Urinary bladder (tissue), 4 donors: ENCODE data around the gene CCDC157. TPM values are rescaled to one million over a fixed set of nuclear protein-coding genes. Genes with fewer than 3 reads are reported as not detected.
"Not testable (repeated sequence)": the region's sequence is repeated elsewhere in the genome, so short reads cannot be mapped to it uniquely, and the experiment has no call there.

Experiments
- DNase-seq: peaks from one replicate; pipeline ENCODE4 v3.0.0-alpha.2; 2015; ENCODE audit errors: extremely low spot score
- H3K27ac ChIP-seq: one replicate; pipeline ENCODE4 v1.5.1; 2013; ENCODE audit warnings: low read depth, mild to moderate bottlenecking, moderate library complexity
- H3K36me3 ChIP-seq: one replicate; pipeline ENCODE4 v1.6.1; 2013; ENCODE audit warnings: mild to moderate bottlenecking, moderate library complexity; ENCODE audit not compliant: insufficient read depth
- H3K4me1 ChIP-seq: one replicate; pipeline ENCODE4 v1.6.1; 2013; ENCODE audit warnings: mild to moderate bottlenecking, moderate library complexity; ENCODE audit not compliant: insufficient read depth
- H3K4me3 ChIP-seq: one replicate; pipeline ENCODE4 v1.5.1; 2013; ENCODE audit warnings: low read depth, low read length
- WGBS: extraction: QIAGEN DNeasy Blood & Tissue Kit; methylation state at CpG from one replicate; pipeline ENCODE4 v1.1.7; 2013; 5-methylcytosine and 5-hydroxymethylcytosine counted together
- polyA plus RNA-seq: library from polyadenylated mRNA; stranded (reverse); fragments of 200-250 nt; gene quantifications from one replicate; pipeline ENCODE4 v1.2.3, GENCODE V29; 2013
- total RNA-seq: library from RNA; depleted of rRNA; stranded (reverse); fragments of >200 nt; gene quantifications from one replicate; pipeline ENCODE4 v1.2.3, GENCODE V29; 2014
- donor health status: healthy with polysubstance abuse.
- donor health status: healthy.

CCDC157 gene
- total and polyA plus RNA-seq, 2 donors: 2.0 to 2.1 TPM

- Histone ChIP-seq H3K27ac (no peak overlapping the region), H3K4me1 (no peaks in the 10 kb centered on the region), H3K36me3 (peaks cover 15% of the 10 kb centered on the region), H3K4me3 (no peak overlapping the region)
- DNase-seq: no peak
- 82% methylated on average over 2 of the region's 2 CpGs for WGBS
These were observed 23.7 kb upstream of the CCDC157 start for GRCh38 chr22:30332994-30333706.

DNA sequence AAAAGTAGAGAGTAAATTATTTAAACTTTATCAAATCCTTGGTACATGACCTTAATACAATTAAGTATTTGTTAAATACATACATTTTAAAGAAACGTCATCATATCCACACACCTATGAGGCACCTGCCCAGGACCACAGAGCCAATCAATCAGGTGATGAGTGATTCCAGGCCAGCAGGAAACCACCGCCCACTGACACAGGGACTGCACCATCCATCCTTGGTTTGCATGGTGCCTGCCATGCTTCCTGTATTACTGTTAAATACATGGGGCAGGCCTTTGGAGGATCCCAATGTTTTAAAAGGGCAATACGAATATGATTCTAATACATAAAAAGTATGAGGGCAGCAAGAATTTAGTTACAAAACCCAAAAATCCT, 23.1 kb upstream of the CCDC157 start:
- H3K36me3 ChIP-seq: peaks cover 16% of the 10 kb centered on the region
- no peak for DNase-seq
- H3K4me1 ChIP-seq: no peaks in the 10 kb centered on the region
- no peak overlapping the region for H3K27ac ChIP-seq
- 85% methylated on average over 3 of the region's 3 CpGs for WGBS
- H3K4me3 ChIP-seq: no peak overlapping the region

- peaks cover 18% of the 10 kb centered on the region for H3K36me3 ChIP-seq
- no peak overlapping the region for H3K4me3 ChIP-seq
These were observed 22.2 kb upstream of the CCDC157 start for GRCh38 chr22:30334646-30335045.

GRCh38 chr22:30335236-30335635, 21.6 kb upstream of the CCDC157 start:
- Histone ChIP-seq H3K4me3 (no peak overlapping the region), H3K27ac (no peak overlapping the region), H3K36me3 (peaks cover 18% of the 10 kb centered on the region), H3K4me1 (no peaks in the 10 kb centered on the region)
- DNase-seq: no peak
- 96% methylated on average over 1 of the region's 1 CpG for WGBS

More at GRCh38 chr22:30334646-30335045, 22.2 kb upstream of the CCDC157 start:
- Histone ChIP-seq H3K27ac (no peak overlapping the region), H3K4me1 (no peaks in the 10 kb centered on the region)
- no peak for DNase-seq
- 95% methylated on average over 4 of the region's 4 CpGs for WGBS

DNA sequence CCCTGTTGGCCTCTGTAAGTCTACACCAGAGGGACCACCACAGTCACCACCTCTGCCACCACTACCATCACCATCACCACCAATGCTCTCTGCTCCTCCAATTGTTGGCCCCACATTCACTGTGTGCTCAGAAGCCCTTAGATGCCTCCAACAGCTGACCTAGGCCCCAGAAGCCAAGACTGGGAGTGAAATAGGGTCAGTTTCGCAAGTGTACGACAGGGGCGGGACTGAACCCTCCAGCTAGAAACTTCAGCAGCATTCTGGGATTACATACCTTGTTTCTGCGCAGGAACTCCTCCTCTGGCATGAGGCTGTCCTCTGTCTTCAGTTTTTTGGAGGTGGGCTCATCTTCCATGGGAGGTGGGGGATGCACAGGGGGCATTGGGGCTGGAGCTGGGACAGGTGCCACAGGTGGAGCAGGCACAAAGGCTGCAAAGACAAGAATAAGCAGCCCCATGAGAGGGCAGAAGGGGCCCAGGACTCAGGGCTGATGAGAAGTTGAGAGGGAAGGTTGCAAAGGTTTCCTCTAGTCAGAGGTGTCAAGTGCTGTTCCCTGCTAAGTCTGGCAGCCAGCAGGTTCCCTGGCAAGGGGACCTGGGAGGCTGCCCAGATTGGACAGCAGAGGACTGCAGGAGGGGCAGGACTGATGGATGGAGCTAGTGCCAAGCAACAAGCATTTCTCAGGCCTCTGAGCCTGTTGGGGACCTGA, 19.9 kb upstream of the CCDC157 start:
- H3K4me3 ChIP-seq: no peak overlapping the region
- peaks cover 18% of the 10 kb centered on the region for H3K36me3 ChIP-seq
- no peak for DNase-seq
- 96% methylated on average over 4 of the region's 4 CpGs for WGBS
- H3K4me1 ChIP-seq: no peaks in the 10 kb centered on the region
- H3K27ac ChIP-seq: no peak overlapping the region

DNA sequence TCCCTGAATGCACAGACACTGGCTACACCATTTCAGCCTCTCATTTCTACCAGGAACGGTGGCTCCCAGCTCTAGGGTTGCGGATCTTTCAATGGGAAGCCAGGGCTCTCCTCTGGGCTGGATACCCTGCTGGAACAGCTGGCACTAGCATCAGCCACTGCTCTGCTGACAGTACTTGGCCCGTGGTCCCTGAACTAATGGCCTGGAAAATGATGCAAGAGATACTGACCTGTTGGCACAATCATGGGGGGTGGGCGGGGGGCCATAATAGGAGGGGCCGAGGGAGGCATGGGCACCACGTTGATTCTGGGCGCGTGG, 19.4 kb upstream of the CCDC157 start:
- Histone ChIP-seq H3K4me3 (no peak overlapping the region), H3K27ac (no peak overlapping the region), H3K4me1 (no peaks in the 10 kb centered on the region), H3K36me3 (peaks cover 18% of the 10 kb centered on the region)
- WGBS: 93% methylated on average over 8 of the region's 8 CpGs
- DNase-seq: no peak

GRCh38 chr22:30338341-30338740, 18.5 kb upstream of the CCDC157 start:
- H3K27ac ChIP-seq, H3K4me3 ChIP-seq, DNase-seq, H3K4me1 ChIP-seq: not testable (repeated sequence)
- 77% methylated on average over 9 of the region's 9 CpGs for WGBS
- H3K36me3 ChIP-seq: peaks cover 18% of the 10 kb centered on the region

GRCh38 chr22:30338802-30339201, 18.0 kb upstream of the CCDC157 start:
- Histone ChIP-seq H3K4me3 (no peak overlapping the region), H3K36me3 (peaks cover 18% of the 10 kb centered on the region), H3K4me1 (no peaks in the 10 kb centered on the region), H3K27ac (no peak overlapping the region)
- DNase-seq: no peak
- WGBS: 94% methylated on average over 7 of the region's 7 CpGs

DNA sequence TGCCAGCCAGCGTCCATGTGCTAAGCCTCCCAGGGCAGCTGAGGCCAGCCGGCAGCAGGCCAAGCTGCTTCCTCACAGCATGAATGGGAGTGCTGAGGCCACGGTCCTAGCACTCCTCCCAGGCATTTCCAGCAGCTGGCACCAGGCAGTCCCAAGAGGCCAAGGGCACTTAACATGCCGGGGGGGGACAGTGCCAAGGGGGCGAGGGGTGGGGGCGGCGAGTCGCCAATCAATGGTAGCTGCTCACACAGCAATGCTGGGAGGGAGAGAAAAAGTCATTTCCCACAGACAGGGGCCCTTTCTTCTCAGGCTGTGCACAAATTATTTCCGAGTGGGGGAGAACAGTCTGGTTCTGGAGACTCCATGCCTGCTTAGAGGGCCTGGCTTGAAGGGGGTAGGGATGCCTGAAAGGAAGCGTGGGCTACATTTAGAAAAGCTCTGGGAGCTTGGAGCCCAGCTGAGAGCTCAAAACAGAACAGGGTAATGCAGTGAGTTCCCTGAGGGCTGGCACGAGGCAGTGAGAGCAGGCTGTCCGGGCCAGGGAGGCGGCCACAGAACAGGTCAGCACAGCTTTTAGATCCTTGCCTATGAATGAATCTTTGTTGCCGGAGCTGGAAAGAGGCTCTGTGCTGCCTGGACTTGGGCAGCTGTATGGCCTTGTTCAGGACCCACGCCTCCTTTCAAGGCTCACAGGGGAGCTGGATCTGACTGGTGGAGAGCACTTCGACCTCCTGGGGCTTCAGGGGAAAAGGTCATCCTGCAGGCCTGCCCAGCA, 15.7 kb upstream of the CCDC157 start:
- 81% methylated on average over 16 of the region's 16 CpGs for WGBS
- no peak for DNase-seq
- Histone ChIP-seq H3K36me3 (peaks cover 18% of the 10 kb centered on the region), H3K4me3 (no peak overlapping the region), H3K27ac (no peak overlapping the region), H3K4me1 (no peaks in the 10 kb centered on the region)

DNA sequence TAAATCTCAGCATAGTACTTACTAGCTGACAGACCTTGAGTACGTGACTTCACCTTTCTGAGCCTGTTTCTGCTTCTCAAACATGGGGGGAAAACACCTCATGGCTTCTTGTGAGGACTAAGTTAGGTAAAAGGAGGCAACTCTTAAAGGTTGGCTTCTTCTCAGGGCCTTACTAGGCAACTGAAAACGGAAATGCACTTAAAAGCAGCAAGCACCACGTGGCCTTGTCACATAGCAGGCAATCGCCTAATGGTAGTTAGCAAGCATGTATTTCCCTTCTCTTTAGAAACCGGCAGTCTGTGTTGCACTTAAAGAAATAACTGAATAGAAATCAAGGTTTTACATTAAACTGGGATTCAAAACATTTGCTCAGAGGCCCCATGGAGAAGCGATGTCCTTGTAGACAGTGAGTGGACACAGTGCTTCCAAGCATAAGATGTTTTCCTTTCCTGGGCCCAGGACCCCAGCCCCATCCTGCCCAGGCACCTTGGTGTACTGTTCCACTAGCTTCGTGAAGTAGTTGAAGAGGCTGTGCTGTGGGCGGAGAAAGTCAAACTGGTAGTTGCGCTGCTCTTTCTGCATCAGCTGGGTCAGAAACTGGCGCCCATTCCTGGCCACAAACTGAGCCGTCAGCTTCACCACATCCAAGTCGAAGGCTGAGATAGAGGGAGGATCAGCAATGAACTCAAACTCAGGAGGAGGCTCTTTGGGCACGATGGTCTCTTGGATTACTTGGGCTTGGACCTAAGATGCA, 12.2 kb upstream of the CCDC157 start:
- WGBS: 93% methylated on average over 13 of the region's 13 CpGs
- Histone ChIP-seq H3K4me1 (no peaks in the 10 kb centered on the region), H3K27ac (no peak overlapping the region), H3K36me3 (peaks cover 4% of the 10 kb centered on the region), H3K4me3 (no peak overlapping the region)
- no peak for DNase-seq

GRCh38 chr22:30347255-30347892, 9.4 kb upstream of the CCDC157 start:
- no peak overlapping the region for H3K4me3 ChIP-seq
- peaks cover 9% of the 10 kb centered on the region for H3K36me3 ChIP-seq
- H3K4me1 ChIP-seq: no peaks in the 10 kb centered on the region
- no peak for DNase-seq
- 70% methylated on average over 5 of the region's 5 CpGs for WGBS
- no peak overlapping the region for H3K27ac ChIP-seq

GRCh38 chr22:30348404-30348803, 8.4 kb upstream of the CCDC157 start:
- no peaks in the 10 kb centered on the region for H3K4me1 ChIP-seq
- DNase-seq: no peak

GRCh38 chr22:30348809-30349208, 8.0 kb upstream of the CCDC157 start:
- no peaks in the 10 kb centered on the region for H3K4me1 ChIP-seq
- WGBS: 70% methylated on average over 4 of the region's 4 CpGs

More at GRCh38 chr22:30348404-30348803, 8.4 kb upstream of the CCDC157 start:
- WGBS: 81% methylated on average over 4 of the region's 4 CpGs
- peaks cover 12% of the 10 kb centered on the region for H3K36me3 ChIP-seq
- H3K27ac ChIP-seq: no peak overlapping the region
- H3K4me3 ChIP-seq: no peak overlapping the region

More at GRCh38 chr22:30348809-30349208, 8.0 kb upstream of the CCDC157 start:
- Histone ChIP-seq H3K27ac (no peak overlapping the region), H3K4me3 (no peak overlapping the region), H3K36me3 (peaks cover 12% of the 10 kb centered on the region)
- no peak for DNase-seq
